GM18861 (cell line): ENCODE data around the gene JAZF1.
A peak's percentile ranks its signal among the peaks of the same experiment; 100 is the strongest.
"Not testable (repeated sequence)": the region's sequence is repeated elsewhere in the genome, so short reads cannot be mapped to it uniquely, and the experiment has no call there.

Experiments used
- ATAC-seq: cut with Tn5 transposase; IDR thresholded peaks from one replicate; pipeline ENCODE4 v1.9.1; 2021; ENCODE audit not compliant: unreplicated experiment

Gene JAZF1

DNA sequence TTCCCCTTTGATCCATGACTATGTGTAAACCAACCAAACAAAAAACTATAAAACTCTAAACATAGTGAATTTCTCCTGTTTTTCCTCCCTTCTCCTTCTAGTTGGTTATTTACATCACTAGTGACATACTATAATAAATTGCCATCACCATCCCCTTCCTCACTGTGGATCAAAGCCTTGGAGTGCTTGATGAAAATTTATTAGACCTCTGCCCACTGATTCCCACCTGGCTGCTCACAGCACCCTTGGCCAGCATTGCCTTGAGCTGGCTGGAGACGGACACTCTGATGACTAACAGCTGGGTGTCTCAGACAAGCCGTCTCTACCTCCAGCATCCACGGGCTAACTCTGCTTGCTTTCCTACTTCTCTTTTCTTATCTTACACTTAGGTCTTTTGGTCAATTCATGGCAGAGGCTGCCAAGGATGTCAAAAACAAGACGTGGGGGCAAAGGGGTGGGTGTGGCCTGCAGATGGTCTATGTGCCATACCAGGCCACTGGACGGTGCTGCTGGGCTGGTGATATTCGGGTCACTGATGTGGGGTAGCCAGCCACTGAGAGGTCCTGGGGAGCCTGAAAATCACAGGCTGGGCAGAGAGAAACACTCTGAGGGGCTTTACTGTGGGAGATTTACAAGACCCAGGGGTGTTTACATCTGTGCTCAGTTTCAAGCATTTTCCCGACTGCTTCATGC is 232.9 kb downstream of the JAZF1 start:
- ATAC-seq = no peak

DNA sequence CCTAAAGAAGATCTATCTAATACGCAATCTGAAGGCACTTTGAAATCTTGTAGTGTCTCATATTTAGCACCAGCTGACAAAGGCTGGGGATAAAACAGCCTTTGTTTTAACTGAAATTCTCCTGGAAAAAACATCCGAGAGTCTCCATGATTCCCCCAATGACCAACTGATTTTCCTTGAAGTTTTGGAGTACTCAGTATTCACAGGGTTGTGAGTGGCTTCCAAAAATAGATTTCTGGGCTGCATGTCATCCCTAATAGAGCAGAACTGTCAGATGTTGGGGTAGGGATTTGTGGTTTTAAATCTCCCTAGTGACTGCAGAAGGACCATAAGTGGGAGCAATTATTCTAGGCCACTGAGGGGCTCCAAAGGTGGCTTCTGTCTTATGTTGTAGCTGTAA is 234.2 kb downstream of the JAZF1 start:
- ATAC-seq = no peak

DNA sequence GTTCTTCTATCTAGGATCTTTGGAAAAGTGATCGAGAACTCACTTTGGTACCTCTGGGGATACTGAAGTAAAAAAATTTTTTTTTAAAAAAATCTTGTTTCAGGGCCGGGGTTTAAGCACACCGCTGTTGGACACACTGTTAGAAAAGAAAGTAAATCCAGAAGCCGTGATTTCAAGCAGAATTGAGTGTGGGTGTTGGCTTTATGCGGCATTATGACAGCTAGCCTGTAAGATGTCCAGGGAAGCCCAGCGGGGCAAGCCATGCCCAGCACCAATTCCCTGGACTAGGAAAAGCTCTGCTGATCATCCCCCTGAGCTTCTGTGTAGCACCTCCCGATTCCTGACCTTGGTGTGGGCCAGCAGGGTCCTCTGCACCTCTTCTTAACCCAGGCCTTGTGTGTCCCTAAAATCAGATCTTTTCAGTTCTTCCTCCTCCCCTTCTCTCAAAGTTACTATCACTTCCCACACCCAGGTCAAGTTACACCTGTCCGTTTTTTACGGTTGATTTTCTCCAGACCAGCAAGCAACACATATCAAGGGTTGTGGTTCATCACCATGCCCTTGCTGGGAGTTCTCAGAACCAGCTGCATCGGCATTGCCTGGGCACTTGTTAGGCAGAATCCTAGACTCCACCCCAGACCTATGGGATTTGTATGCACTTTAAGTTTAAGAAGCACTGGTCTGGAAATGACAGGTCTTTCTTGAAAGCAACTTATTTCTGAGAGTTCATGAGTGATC is 235.4 kb downstream of the JAZF1 start:
- no peak for ATAC-seq

GRCh38 chr7:27944643-27945042 is 236.0 kb downstream of the JAZF1 start:
- ATAC-seq = no peak

DNA sequence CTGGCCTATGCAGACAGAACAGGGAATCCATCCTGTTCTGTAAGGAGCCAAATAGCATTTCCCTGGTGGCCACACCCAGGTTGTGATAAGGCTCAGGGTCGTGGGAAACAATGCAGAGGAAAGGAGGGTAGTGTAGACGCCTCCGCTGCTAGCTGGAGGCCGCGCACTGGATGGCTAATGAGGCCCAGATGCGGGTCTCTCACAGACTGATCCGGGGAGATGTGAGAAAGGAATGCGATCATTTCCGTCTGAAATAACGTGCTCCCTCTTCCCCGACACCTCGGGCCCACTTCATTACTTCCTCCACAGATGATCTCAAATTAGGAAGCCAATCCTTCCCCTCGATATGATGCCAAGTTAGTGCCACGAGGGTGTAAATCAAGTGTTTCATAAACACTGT is 237.4 kb downstream of the JAZF1 start:
- ATAC-seq = no peak

DNA sequence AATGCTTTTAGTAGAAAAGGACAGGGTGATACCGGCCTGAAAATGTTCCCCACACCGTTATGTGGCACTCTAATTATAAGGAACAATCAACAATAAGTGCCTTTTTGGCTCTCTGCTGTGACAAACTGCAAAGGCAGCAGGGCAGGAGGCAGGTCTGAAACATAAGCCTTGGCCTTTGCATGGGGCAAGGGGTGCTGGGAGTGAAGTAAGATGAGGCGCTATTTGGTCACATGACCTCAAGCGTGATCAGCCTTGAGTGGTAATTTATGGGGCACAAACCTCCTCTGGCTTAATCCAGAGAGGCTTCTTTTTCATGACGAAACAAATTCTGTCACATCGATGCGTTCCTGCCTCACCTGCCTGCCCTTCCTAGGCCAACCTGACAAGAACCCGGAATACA is 237.9 kb downstream of the JAZF1 start:
- ATAC-seq = no peak

- no peak for ATAC-seq
Observed at GRCh38 chr7:27941522-27941921, 239.1 kb downstream of the JAZF1 start.

DNA sequence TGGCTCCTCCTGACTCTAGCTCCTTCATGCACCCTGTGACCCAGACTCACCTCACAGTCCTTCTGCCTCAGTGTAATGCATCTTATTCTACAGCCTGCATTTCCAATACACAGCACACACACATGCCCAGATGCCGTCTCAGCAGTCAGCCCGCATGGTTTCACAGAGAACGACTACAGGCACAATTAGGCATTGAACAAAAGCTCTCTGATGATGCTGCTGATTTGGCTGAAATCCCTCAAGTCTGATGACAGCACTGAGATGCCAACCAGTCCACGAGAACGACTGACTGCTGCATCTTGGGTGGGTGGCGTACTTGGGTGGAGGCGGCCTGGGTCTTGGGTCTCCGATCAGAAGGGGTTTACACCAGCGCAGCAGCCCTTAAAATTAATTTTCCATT is 240.3 kb downstream of the JAZF1 start:
- no peak for ATAC-seq

DNA sequence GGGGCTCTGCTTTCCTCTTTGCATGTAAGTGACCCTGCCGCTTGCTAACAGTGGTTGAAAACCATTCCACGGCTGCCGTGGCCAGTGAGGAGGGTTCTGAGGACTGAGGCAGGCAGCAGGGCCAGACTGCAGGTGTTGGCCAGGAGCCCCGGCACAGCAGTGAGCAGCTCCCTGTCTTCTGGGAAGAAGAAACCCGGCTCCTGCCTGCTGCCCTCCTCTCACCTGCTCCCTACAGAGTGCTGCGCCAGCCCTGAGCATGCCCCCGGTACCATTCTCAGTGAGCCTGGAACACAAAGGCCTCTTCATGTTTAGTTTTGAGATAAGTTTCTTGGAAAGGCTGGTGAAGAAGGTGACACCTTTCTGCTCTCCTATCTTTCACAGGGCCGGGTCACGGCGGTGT is 240.7 kb downstream of the JAZF1 start:
- no peak for ATAC-seq

- ATAC-seq = no peak
Observed at GRCh38 chr7:27936768-27937102, 243.9 kb downstream of the JAZF1 start.

- ATAC-seq = no peak
Observed at GRCh38 chr7:27936047-27936767, 244.4 kb downstream of the JAZF1 start.

GRCh38 chr7:27933671-27934565 is 246.7 kb downstream of the JAZF1 start:
- no peak for ATAC-seq

DNA sequence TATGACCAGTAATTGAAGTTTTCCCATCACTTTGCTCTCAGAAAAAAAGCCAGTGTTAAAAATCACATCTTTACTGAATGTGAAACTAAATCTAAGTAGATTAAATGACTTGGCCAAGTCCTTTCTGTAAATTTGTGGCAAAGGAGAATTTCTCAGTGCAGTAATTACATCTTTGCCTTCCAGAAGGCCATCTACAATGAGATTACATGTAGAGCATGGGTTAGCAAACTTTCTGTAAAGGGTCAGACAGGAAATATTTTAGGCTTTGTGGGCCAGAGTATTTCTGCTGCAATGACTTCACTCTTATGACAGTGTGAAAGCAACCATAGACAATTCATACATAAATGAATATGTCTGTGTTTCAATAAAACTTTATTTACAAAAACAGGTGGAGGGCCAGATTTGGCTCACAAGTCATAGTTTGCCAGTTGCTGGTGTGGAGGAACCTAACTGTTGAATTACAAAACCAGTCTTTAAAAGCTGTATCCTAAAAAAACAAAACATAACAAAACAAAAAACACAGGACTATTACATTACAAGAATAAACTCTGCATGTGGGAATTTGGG is 249.6 kb downstream of the JAZF1 start:
- no peak for ATAC-seq

GRCh38 chr7:27929127-27929526 is 251.5 kb downstream of the JAZF1 start:
- ATAC-seq = no peak

DNA sequence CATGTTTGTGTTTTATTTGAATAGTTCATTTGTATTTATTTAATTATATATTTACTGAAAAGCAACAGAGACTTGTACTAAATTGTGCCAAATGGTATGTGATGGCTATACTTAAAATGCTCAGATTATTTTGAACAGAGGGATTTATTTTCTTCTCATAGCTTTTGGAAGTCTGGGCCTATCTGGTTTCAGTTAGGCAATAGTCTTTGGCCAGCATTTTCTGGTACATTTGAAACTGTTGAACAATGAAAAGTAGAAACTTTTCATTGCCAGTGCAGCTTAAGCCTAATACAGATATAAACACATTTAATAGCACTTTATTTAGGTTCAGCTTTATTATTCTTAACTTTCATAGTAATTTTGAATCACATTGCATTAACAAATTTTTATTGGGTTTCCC is 252.6 kb downstream of the JAZF1 start:
- ATAC-seq = no peak

DNA sequence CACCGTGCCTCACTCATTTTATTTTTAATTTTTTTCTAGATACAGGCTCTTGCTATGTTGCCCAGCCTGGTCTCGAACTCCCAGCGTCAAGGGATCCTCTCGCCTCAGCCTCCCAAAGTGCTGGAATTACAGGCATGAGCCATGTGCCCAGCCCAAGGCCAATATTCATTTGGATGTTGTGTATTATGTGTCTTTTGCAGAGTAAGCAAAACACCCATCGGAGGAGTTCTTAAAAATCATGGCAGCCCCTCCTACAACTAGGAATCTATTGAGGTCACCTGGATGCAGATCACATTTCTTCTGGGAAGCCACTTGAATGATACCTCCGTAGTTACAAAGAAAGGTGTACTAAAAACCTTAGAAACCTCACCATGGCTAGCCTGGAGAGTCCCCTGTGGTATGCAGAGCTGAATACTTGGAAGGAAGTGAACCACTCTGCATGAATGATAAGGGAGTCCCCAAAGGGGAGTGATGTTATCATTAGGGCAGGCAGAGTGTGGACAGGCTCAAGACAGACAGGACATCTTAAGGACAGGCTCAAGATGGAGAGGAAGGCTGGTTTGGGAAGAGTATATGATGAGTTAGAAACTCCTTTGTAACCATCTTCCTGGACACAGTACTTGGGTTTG is 254.9 kb downstream of the JAZF1 start:
- peak; percentile 35 for ATAC-seq

DNA sequence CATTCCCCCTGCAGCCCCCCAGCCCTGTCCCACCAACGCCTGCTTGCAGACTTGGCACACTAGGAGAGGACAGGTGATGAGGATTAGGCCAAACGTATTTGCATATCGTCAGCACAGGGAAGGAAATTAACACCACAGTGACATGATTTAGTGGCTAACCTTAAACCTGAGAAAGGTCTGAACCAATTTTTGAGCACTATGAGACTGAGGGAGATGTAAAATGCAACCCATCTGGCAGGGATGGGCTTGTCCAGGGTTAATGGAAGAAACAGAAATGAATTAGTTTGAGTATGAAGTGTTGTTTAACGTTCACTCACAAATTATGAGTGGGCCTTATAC is 257.0 kb downstream of the JAZF1 start:
- ATAC-seq = no peak

- peak; percentile 53 for ATAC-seq
Observed at GRCh38 chr7:27922907-27923641, 257.5 kb downstream of the JAZF1 start.

DNA sequence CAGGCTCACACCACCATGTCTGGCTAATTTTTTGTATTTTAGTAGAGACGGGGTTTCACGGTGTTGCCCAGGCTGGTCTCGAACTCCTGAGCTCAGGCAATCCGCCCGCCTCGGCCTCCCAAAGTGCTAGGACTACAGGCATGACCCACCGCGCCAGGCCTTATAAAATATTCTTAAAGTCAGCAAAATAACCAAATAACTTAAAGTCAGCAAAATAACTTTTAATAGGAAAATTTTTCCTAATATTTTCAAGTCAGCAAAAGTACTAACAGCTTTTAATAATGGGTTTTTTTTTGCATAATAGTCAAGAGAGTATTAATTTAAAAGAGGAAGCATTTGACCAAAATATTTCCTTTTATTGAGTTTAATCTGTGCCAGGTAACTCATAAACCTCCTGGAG is 258.2 kb downstream of the JAZF1 start:
- ATAC-seq = not testable (repeated sequence)
